HG02943 (cell line): ENCODE results near the gene SMCR8.
"Not testable (repeated sequence)": the region's sequence is repeated elsewhere in the genome, so short reads cannot be mapped to it uniquely, and the experiment has no call there.

Source experiments
- ATAC-seq: cut with Tn5 transposase; IDR thresholded peaks from one replicate; pipeline ENCODE4 v1.9.1; 2021; ENCODE audit warnings: mild to moderate bottlenecking, low read depth, moderate library complexity; ENCODE audit not compliant: unreplicated experiment

The SMCR8 gene

GRCh38 chr17:18353541-18353940, 38.4 kb downstream of the SMCR8 start:
- no peak for ATAC-seq

- no peak for ATAC-seq
Measured at GRCh38 chr17:18356624-18357023, 41.5 kb downstream of the SMCR8 start.

- no peak for ATAC-seq
Measured at GRCh38 chr17:18360518-18360917, 45.4 kb downstream of the SMCR8 start.

GRCh38 chr17:18361837-18362697, 47.0 kb downstream of the SMCR8 start:
- no peak for ATAC-seq

GRCh38 chr17:18362698-18363100, 47.6 kb downstream of the SMCR8 start:
- no peak for ATAC-seq

GRCh38 chr17:18363101-18364049, 48.3 kb downstream of the SMCR8 start, which contains the start of gene SHMT1:
SHMT1 (minus strand) TSS chr17:18363550; CDS start chr17:18355981, 7,569 bp downstream.
- peak; percentile 94 for ATAC-seq

- ATAC-seq, result no peak
Measured at GRCh38 chr17:18364166-18364565, 49.1 kb downstream of the SMCR8 start.

GRCh38 chr17:18368946-18369345, 53.9 kb downstream of the SMCR8 start:
- no peak for ATAC-seq

- ATAC-seq, result no peak
Measured at GRCh38 chr17:18370761-18371160, 55.7 kb downstream of the SMCR8 start.

- ATAC-seq, result no peak
Measured at GRCh38 chr17:18371455-18371854, 56.4 kb downstream of the SMCR8 start.

GRCh38 chr17:18373181-18373580, 58.1 kb downstream of the SMCR8 start:
- not testable (repeated sequence) for ATAC-seq

GRCh38 chr17:18374216-18374615, 59.1 kb downstream of the SMCR8 start:
- ATAC-seq, result no peak
